HL-60 (cell line): ENCODE results near the gene ADAMTS14.

Experiments
- DNase-seq, 2 experiments: peaks; one replicate each; pipeline ENCODE4 v3.0.0-alpha.2; 2010 to 2020; ENCODE audit warnings: low read depth in 1 of 2, low spot score in 1 of 2
- H3K27ac ChIP-seq: fragments of 250-450 bp; sonication (Bioruptor Pico); replicated peaks from 2 replicates; pipeline ENCODE4 v1.5.1; 2020; ENCODE audit warnings: mild to moderate bottlenecking, moderate library complexity
- H3K27me3 ChIP-seq: fragments of 250-450 bp; sonication (Bioruptor Pico); 2 replicates; pipeline ENCODE4 v1.5.1; 2021; ENCODE audit warnings: mild to moderate bottlenecking, moderate library complexity; ENCODE audit not compliant: insufficient read depth, poor library complexity, severe bottlenecking
- H3K4me3 ChIP-seq: replicated peaks from 2 replicates; pipeline ENCODE4 v1.5.1; 2011; ENCODE audit warnings: mild to moderate bottlenecking, control low read depth, low read length; ENCODE audit not compliant: insufficient read depth
- GABPA ChIP-seq: IDR thresholded peaks from 2 replicates; pipeline ENCODE4 v1.6.1; 2012; ENCODE audit warnings: low read depth
- POLR2AphosphoS5 ChIP-seq: IDR thresholded peaks from 2 replicates; pipeline ENCODE4 v1.6.1; 2012; ENCODE audit warnings: low read depth
- SPI1 ChIP-seq: IDR thresholded peaks from 2 replicates; pipeline ENCODE4 v1.6.1; 2012; ENCODE audit warnings: low read depth, mild to moderate bottlenecking, borderline replicate concordance
- TF ChIP-seq, protein P1 (sequence below): IDR thresholded peaks from 2 replicates; pipeline ENCODE4 v1.6.1; 2012; ENCODE audit warnings: low read depth; ENCODE audit not compliant: insufficient replicate concordance
- TF ChIP-seq, protein P2 (sequence below): IDR thresholded peaks from one replicate; pipeline ENCODE4 v1.5.1; 2011; ENCODE audit warnings: low read length, control low read depth, inconsistent platforms; ENCODE audit not compliant: insufficient read depth

ADAMTS14 gene

DNA sequence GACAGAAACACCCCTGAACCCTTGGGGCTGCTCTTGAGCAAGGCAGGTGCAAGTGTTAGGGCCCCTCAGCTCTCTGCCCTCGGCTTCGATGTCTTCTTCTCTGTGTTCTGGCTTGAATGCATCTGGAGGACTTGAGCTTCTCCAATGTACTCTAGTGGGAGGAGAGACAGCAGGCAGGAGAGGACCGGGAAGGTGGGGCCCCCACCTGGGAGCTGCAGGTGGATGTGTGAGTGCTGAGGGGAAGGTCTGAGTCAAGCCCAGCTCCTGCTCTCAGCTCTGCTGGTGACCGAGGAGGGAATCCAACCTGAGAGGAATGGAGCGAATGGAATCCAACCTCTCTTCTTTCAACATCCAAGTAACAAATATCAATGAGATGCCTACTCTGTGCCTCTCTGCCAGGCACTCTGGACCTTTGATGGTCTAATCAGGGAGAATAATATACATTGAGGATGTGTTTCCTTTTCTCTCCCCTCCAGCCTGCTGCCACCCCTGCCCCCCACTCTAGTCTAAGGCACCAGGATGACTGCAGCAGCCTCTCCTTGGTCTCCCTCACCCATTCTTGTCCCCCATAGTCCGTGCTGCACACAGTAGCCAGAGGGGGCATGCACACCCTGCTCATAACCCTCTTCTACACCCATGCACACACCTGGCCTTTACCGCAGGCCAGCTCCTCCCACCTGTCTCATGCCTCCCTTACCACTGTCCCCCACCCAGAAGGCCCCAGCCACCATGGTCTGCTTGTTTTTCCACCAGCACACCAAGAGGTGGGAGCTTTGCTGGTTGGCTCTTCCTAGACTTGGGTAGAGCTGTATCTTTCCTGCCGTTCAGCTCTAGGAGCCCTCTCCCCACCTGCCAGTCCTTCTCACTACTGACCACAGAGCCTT is 99.2 kb downstream of the ADAMTS14 start:
- no peak overlapping the region for H3K4me3 ChIP-seq
- no peak for DNase-seq
- H3K27me3 ChIP-seq: no peaks in the 10 kb centered on the region
- no peak for TF ChIP-seq GABPA
- TF ChIP-seq POLR2AphosphoS5: no peak
- TF ChIP-seq SPI1: no peak
- TF ChIP-seq, protein P1, sequence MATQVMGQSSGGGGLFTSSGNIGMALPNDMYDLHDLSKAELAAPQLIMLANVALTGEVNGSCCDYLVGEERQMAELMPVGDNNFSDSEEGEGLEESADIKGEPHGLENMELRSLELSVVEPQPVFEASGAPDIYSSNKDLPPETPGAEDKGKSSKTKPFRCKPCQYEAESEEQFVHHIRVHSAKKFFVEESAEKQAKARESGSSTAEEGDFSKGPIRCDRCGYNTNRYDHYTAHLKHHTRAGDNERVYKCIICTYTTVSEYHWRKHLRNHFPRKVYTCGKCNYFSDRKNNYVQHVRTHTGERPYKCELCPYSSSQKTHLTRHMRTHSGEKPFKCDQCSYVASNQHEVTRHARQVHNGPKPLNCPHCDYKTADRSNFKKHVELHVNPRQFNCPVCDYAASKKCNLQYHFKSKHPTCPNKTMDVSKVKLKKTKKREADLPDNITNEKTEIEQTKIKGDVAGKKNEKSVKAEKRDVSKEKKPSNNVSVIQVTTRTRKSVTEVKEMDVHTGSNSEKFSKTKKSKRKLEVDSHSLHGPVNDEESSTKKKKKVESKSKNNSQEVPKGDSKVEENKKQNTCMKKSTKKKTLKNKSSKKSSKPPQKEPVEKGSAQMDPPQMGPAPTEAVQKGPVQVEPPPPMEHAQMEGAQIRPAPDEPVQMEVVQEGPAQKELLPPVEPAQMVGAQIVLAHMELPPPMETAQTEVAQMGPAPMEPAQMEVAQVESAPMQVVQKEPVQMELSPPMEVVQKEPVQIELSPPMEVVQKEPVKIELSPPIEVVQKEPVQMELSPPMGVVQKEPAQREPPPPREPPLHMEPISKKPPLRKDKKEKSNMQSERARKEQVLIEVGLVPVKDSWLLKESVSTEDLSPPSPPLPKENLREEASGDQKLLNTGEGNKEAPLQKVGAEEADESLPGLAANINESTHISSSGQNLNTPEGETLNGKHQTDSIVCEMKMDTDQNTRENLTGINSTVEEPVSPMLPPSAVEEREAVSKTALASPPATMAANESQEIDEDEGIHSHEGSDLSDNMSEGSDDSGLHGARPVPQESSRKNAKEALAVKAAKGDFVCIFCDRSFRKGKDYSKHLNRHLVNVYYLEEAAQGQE: no peak
- TF ChIP-seq, protein P2, sequence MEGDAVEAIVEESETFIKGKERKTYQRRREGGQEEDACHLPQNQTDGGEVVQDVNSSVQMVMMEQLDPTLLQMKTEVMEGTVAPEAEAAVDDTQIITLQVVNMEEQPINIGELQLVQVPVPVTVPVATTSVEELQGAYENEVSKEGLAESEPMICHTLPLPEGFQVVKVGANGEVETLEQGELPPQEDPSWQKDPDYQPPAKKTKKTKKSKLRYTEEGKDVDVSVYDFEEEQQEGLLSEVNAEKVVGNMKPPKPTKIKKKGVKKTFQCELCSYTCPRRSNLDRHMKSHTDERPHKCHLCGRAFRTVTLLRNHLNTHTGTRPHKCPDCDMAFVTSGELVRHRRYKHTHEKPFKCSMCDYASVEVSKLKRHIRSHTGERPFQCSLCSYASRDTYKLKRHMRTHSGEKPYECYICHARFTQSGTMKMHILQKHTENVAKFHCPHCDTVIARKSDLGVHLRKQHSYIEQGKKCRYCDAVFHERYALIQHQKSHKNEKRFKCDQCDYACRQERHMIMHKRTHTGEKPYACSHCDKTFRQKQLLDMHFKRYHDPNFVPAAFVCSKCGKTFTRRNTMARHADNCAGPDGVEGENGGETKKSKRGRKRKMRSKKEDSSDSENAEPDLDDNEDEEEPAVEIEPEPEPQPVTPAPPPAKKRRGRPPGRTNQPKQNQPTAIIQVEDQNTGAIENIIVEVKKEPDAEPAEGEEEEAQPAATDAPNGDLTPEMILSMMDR: no peak
- no peak overlapping the region for H3K27ac ChIP-seq

DNA sequence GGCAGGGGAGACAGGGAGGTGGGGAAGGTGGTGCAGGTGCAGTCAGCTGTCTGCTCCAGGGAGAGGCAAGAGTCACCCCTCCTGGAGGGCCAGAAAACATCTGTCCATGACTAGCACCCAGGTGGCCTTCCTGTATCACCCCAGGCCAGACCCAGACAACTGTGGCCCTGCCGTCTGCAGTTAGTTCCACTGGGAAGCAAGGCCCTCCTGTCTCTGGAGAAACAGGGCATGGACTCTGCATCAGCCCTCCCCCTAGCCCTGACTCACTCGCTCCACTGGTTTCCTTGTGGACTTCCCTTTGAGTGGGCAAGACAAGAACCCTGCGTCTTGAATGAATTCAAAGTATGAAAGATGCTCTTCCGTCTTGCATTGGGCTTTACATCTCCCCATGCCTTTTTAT is 100.3 kb downstream of the ADAMTS14 start:
- no peak for DNase-seq
- Histone ChIP-seq H3K27me3 (no peaks in the 10 kb centered on the region), H3K27ac (no peak overlapping the region), H3K4me3 (no peak overlapping the region)
- TF ChIP-seq SPI1 (no peak), POLR2AphosphoS5 (no peak), GABPA (no peak)
- TF ChIP-seq, protein P1: no peak
- TF ChIP-seq, protein P2: no peak

DNA sequence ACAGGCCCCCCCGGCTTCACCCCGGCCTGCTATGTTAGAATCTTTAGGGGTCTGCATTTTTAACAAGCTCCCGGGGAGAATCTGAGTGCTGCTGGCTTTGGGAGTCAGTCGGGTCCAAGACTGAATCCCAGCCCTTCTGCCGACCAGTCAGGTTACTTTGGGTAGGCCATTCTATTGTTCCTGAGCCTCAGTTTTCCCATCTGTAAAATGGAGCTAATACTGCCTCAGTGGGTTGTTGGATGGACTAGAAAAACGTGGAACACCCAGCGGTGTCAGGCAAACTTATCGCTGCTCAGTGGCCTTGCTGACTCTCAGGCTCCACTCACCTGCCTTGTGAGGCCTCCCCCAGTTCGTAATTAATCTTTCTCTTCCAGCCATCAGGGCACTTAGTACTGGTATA is 101.2 kb downstream of the ADAMTS14 start:
- H3K27me3 ChIP-seq: no peaks in the 10 kb centered on the region
- no peak for TF ChIP-seq POLR2AphosphoS5
- no peak for TF ChIP-seq GABPA
- TF ChIP-seq, protein P2: no peak
- no peak for TF ChIP-seq SPI1
- TF ChIP-seq, protein P1: no peak
- no peak overlapping the region for H3K4me3 ChIP-seq
- H3K27ac ChIP-seq: no peak overlapping the region
- DNase-seq: no peak
